Glutamatergic neuron (in vitro differentiated cells): Measurements from ENCODE around the gene ZNF138. TPM values are rescaled to one million over a fixed set of nuclear protein-coding genes. Genes with fewer than 3 reads are reported as not detected.
"Not testable (repeated sequence)": the region's sequence is repeated elsewhere in the genome, so short reads cannot be mapped to it uniquely, and the experiment has no call there.

Source experiments
- DNase-seq: peaks from one replicate; pipeline ENCODE4 v3.0.0; 2022
- H3K27ac Mint-ChIP-seq: one replicate; pipeline ENCODE4 v1.8.0; 2020; ENCODE audit warnings: mild to moderate bottlenecking, mixed read lengths, inconsistent platforms; ENCODE audit not compliant: unreplicated experiment
- H3K27me3 Mint-ChIP-seq: one replicate; pipeline ENCODE4 v1.8.0; 2020; ENCODE audit warnings: mild to moderate bottlenecking, moderate library complexity, mixed read lengths, inconsistent platforms; ENCODE audit not compliant: unreplicated experiment
- H3K36me3 Mint-ChIP-seq: one replicate; pipeline ENCODE4 v1.8.0; 2020; ENCODE audit warnings: mild to moderate bottlenecking, mixed read lengths, inconsistent platforms; ENCODE audit not compliant: unreplicated experiment
- H3K4me1 Mint-ChIP-seq: one replicate; pipeline ENCODE4 v1.8.0; 2020; ENCODE audit warnings: mild to moderate bottlenecking, low read depth, mixed read lengths, inconsistent platforms; ENCODE audit not compliant: unreplicated experiment
- H3K4me3 Mint-ChIP-seq: one replicate; pipeline ENCODE4 v1.8.0; 2020; ENCODE audit warnings: mild to moderate bottlenecking, mixed read lengths, inconsistent platforms; ENCODE audit not compliant: unreplicated experiment
- H3K9me3 Mint-ChIP-seq: one replicate; pipeline ENCODE4 v1.8.0; 2020; ENCODE audit warnings: mild to moderate bottlenecking, moderate library complexity, mixed read lengths, inconsistent platforms; ENCODE audit not compliant: unreplicated experiment
- total RNA-seq: library from RNA; stranded (reverse); fragmentation: NEBNext Ultra II Directional; extraction: Animal tissue kit (Norgen Biotek cat#: 25700); gene quantifications from one replicate; pipeline ENCODE4 v1.2.1, GENCODE V29; 2021; ENCODE audit not compliant: unreplicated experiment
- TF ChIP-seq, protein P1 (sequence below): fragments of 200-600 bp; sonication (generic); IDR thresholded peaks from one replicate; pipeline ENCODE4 v1.5.0; 2021; ENCODE audit not compliant: partially characterized antibody, unreplicated experiment

The ZNF138 gene
- total RNA-seq, 1 donor from 2014 or later, result 31.7 TPM

DNA sequence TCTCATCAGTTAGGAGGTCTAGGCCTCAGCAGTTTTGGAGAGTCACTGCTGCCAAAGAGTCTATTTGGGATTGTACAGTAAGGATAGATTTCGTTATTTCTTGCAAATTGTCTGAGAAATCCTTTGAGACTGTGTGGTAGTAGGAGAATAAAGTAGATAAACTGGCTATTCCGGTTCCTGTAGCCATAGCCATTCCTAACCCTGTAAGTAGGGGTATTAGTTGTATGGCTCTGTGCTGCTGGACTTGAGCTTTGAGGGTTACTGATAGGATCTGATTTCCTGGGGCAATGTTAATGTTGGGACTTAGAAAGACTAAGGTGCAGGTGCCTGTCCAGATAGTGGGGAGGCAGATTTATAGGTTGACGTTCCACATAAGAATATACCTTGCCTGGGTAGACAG lies 36.1 kb upstream of the ZNF138 start:
- H3K36me3 Mint-ChIP-seq, result no peaks in the 10 kb centered on the region
- no peaks in the 10 kb centered on the region for H3K9me3 Mint-ChIP-seq
- H3K4me3 Mint-ChIP-seq, result no peak overlapping the region
- no peak overlapping the region for H3K27ac Mint-ChIP-seq
- no peak for DNase-seq
- no peaks in the 10 kb centered on the region for H3K4me1 Mint-ChIP-seq
- H3K27me3 Mint-ChIP-seq, result no peaks in the 10 kb centered on the region
- TF ChIP-seq, protein P1, sequence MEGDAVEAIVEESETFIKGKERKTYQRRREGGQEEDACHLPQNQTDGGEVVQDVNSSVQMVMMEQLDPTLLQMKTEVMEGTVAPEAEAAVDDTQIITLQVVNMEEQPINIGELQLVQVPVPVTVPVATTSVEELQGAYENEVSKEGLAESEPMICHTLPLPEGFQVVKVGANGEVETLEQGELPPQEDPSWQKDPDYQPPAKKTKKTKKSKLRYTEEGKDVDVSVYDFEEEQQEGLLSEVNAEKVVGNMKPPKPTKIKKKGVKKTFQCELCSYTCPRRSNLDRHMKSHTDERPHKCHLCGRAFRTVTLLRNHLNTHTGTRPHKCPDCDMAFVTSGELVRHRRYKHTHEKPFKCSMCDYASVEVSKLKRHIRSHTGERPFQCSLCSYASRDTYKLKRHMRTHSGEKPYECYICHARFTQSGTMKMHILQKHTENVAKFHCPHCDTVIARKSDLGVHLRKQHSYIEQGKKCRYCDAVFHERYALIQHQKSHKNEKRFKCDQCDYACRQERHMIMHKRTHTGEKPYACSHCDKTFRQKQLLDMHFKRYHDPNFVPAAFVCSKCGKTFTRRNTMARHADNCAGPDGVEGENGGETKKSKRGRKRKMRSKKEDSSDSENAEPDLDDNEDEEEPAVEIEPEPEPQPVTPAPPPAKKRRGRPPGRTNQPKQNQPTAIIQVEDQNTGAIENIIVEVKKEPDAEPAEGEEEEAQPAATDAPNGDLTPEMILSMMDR, result no peak

DNA sequence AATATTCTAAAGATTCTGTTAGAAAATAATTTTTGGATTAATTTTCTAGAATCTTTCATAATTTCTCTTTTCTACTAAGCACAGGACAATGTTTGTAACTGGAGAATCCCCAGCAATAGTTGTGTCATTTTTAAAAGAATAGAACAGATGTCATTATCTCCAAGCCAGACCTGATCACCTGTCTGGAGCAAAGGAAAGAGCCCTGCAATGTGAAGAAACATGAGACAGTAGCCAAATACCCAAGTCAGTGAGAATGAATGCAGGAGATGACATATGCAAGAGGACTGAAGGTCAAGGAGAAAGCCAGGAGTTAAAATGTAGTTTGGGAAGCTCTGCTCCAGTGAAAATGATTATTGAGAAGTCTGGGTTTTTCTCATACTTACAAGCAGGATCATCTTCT lies 25.4 kb upstream of the ZNF138 start:
- Mint-ChIP-seq H3K4me3 (no peak overlapping the region), H3K36me3 (peaks cover 5% of the 10 kb centered on the region), H3K9me3 (peaks cover 2% of the 10 kb centered on the region), H3K27me3 (no peaks in the 10 kb centered on the region), H3K4me1 (no peaks in the 10 kb centered on the region), H3K27ac (no peak overlapping the region)
- no peak for DNase-seq
- TF ChIP-seq, protein P1, result no peak

DNA sequence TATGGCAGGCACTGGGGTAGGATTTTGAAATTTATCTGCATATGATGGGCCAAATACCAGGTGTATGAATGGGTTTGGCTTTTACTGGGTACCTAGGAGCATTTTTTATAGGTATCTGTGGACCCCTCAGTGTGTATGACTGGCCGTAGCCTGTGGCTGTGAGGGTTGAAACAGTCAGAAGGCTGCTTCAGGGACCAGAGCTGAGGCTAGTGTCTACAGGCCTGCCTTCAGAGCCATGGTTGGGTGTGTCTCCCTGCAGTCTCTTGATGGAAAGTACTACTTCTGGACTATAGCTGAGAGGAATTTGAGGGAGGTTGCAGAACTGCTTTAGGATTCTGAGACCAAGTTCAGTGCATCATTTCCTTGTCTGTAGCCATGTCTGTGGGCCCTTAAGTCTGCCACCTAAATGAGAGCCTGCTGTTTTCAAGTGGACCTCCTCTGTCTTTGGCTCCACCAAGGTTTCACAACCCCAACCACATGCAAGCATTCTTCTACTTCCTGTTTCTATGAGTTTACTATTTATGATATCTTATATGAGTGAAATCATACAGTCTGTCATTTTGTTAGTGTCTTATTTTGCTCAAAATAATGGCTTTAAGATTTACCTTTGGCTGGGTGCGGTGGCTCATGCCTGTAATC lies 19.9 kb upstream of the ZNF138 start:
- Mint-ChIP-seq H3K4me3 (no peak overlapping the region), H3K9me3 (peaks cover 2% of the 10 kb centered on the region), H3K27me3 (peaks cover 2% of the 10 kb centered on the region), H3K27ac (no peak overlapping the region), H3K36me3 (no peaks in the 10 kb centered on the region), H3K4me1 (no peaks in the 10 kb centered on the region)
- DNase-seq, result no peak
- TF ChIP-seq, protein P1, result no peak

DNA sequence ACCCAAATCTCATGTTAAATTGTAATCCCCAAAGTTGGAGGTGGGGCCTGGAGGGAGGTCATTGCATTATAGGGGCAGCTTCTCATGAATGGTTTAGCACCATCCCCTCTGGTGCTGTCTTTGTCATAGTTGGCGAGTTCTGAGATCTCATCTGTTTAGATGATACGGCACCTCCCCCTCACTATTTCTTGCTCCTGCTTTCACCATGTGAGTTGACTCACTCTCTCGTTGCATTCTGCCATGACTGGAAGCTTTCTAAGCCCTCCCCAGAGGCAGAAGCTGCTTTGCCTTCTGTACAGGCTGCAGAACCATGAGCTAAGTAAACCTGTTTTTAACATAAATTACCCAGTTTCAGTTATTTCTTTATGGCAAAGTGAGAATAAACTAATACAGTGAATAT lies 18.9 kb upstream of the ZNF138 start:
- TF ChIP-seq, protein P1, result no peak
- Mint-ChIP-seq H3K27me3 (peaks cover 2% of the 10 kb centered on the region), H3K36me3 (no peaks in the 10 kb centered on the region), H3K9me3 (peaks cover 2% of the 10 kb centered on the region), H3K27ac (no peak overlapping the region), H3K4me3 (no peak overlapping the region), H3K4me1 (no peaks in the 10 kb centered on the region)
- no peak for DNase-seq

DNA sequence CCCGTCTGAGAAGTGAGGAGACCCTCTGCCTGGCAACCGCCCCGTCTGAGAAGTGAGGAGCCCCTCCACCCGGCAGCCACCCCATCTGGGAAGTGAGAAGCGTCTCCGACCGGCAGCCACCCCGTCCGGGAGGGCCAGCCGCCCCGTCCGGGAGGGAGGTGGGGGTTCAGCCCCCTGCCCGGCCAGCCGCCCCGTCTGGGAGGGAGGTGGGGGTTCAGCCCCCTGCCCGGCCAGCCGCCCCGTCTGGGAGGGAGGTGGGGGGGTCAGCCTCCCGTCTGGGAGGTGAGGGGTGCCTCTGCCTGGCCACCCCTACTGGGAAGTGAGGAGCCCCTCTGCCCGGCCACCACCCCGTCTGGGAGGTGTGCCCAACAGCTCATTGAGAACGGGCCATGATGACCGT lies 9.4 kb upstream of the ZNF138 start:
- DNase-seq, H3K4me1 Mint-ChIP-seq, H3K27me3 Mint-ChIP-seq, H3K36me3 Mint-ChIP-seq, H3K4me3 Mint-ChIP-seq, H3K9me3 Mint-ChIP-seq, H3K27ac Mint-ChIP-seq: not testable (repeated sequence)
